Measurements from ENCODE around the gene LRRC27.
"Not testable (repeated sequence)": the region's sequence is repeated elsewhere in the genome, so short reads cannot be mapped to it uniquely, and the experiment has no call there.

The LRRC27 gene

GRCh38 chr10:132376394-132376851, 44.4 kb downstream of the LRRC27 start:
- peak; percentile 6 for DNase-seq

GRCh38 chr10:132377326-132377725, 45.3 kb downstream of the LRRC27 start:
- no peak for DNase-seq

GRCh38 chr10:132379026-132379425, 47.0 kb downstream of the LRRC27 start:
- DNase-seq, result not testable (repeated sequence)

DNA sequence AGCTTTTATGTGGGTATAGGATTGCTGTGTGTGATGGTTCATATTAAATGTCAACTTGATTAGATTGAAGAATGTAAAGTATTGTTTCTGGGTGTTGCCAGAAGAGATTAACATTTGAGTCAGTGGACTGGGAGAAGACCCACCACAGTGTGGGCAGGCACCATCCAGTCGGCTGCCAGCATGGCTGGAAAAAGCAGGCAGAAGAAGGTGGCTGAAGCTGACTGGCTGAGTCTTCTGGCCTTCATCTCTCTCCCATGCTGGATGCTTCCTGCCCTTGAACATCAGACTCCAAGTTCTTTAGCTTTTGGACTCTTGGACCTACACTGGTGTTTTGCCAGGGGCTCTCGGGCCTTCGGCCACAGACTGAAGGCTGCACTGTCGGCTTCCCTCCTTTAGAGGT, 49.0 kb downstream of the LRRC27 start:
- DNase-seq, result not testable (repeated sequence)

GRCh38 chr10:132381741-132382140, 49.7 kb downstream of the LRRC27 start:
- DNase-seq, result no peak

DNA sequence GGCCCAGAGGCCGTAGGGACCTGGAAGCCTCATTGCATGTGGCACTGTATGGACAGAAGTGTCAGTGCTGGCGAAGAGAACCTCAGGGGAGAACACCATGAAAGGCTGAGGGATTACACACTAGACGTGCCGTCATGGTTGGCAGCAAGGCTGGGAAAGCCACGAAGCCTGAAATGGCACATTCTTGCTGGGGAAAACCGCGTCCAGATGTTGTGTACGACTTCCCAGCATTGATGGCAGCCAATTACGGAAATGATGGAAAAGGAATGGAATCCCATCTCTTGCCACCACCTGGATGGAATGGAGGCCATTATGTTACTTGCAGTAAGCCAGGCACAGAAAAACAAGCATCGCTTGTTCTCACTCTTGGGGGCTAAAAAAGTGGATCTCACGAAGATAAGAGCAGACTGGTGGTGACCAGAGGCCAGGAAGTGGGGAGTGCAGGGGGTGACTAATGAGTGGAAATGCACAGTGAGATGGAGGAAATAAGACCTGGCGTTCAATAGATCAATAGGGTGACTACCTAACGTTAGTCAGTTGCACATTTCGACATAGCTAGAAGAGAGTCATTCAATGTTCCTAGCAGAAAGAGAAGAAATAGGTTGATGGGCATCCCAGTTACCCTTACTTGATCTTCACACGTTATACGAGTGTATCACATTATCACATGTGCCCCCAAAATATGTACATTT, 50.4 kb downstream of the LRRC27 start:
- peak; percentile 9 for DNase-seq

GRCh38 chr10:132383101-132383500, 51.1 kb downstream of the LRRC27 start:
- DNase-seq, result peak; percentile 5

DNA sequence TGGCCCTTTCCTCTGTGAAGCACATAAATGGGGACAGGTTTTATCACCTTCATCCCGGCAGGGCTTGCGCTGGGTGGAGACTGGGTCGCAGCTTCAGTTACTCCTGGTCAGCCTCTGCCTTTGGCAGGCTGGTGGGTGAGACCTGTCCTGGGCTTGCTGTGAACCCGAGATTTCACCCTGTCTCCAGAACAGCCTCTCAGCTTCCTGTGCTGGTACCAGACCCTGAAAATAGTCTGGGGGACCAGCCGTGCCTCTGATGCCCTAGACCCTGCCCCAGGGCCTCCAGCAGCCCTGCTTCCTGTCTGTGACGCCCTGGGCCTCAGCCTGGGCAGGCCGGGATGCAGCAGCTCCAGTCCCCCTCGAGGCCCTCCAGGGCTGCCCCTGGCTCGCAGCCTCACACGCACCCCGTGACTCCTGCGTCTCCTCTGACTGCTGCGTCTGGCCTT, 51.8 kb downstream of the LRRC27 start:
- peak; percentile 8 for DNase-seq

DNA sequence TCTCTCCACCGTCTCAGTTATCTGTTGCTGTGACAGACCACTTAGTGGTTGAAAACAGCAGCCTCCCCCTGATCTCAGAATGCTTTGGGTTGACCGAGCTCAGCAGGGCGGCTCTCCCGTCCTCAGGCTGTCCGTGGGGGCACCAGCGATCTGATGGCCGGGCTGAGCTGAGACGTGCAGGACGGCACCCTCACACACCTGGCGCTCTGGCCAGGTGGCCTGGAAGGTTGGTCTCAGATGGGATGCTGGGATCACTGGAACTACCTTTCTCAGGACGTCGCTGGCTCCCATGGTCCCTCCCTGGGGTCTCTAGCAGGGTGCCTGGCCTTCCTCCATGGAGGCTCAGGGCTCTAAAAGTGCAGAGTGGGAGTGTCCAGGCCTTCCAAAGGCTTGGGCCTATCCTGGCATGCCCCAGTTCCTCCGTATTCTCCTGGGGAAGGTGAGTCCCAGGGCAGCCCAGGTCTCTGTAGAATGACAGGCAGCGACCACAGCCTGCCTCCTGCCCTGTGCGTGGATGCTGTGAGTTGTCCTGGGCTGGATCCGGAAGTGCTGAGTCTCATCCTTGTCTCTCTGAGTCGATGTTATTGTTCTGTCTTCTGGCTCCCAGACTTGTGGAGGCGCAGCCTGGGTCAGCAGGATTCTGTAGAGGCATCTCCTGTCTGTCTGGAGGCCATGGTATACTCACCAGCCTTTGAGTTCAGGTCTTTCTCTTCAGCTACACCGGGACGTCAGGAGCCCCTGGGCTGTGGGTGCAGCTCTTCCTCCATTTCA, 52.8 kb downstream of the LRRC27 start:
- DNase-seq, result peak; percentile 6

GRCh38 chr10:132385389-132385667, 53.3 kb downstream of the LRRC27 start:
- no peak for DNase-seq

GRCh38 chr10:132385721-132386418, 53.9 kb downstream of the LRRC27 start:
- peak; percentile 12 for DNase-seq

- peak; percentile 15 for DNase-seq
Measured at GRCh38 chr10:132386419-132386831, 54.4 kb downstream of the LRRC27 start.

DNA sequence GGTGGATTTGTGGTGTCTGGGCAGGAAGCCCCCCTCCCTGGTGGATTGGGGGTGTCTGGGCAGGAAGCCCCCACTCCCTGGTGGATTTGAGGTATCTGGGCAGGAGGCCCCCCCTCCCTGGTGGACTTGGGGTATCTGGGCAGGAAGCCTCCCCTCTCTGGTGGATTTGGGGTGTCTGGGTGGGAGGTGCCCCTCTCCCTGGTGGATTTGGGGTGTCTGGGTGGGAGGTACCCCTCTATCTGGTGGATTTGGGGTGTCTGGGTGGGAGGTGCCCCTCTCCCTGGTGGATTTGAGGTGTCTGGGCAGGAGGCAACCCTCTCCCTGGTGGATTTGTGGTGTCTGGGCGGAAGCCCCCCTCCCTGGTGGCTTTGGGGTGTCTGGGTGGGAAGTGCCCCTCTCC, 54.9 kb downstream of the LRRC27 start:
- DNase-seq, result peak; percentile 5

DNA sequence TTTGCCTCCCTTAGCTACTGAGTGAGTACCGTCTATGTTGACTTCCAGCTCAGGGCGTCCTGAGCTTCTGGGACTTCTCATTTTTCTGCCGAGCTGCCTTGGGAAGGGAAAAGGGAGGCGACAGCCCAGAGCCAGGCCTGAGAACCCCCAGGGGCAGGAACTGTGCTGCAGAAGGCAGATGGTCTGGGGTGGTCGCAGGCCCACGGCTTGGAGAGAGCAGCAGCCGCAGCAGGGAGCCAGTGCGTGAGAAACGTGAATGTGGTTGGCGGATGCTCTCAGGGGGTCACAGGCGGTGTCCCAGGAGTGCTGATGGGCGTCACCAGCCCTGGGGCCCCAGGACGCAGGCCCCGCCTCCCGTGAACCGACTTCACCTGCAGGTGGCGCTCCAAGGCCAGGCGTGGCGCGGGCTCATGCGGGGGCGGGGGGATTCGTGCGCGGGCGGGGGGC, 55.8 kb downstream of the LRRC27 start:
- DNase-seq, result peak; percentile 80

- DNase-seq, result peak; percentile 17
Measured at GRCh38 chr10:132388891-132389432, 57.0 kb downstream of the LRRC27 start.

DNA sequence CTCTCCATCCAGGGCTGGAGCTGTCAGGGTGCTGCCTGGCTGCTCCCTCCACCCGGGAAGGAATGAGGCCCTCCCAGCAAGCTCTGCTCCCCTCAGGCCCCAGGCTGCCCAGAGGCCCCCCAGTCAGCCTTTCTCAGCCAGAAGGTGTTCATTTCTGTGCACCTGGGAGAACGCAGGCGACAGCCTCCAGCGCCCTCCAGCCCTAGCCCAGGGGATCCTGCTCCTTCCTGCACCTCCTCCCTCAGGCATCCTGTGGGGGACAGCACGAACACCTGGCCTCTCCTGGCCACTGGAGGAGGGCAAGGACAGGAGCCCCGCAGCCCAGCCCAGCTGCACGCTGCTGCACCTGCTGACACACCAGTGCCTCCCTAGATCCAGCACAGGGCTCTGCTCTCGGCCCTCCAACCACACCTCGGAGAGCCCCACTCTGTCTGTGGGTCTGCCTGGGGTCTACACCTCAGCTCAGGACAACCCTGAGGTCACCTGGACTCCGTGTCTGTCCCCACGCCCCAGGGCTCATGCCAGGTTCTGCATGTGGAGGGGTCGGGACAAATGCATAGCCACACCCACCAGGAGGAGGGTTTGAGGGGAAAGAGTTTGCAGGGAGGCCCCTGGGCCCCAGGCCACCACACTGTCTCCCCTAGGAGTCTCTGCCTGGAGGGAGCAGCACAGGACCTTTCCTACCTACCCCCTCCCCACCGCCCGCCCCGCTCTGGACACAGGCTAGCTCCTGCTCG, 57.6 kb downstream of the LRRC27 start:
- peak; percentile 14 for DNase-seq

GRCh38 chr10:132390170-132390920, 58.4 kb downstream of the LRRC27 start:
- DNase-seq, result peak; percentile 3

- DNase-seq, result peak; percentile 13
Measured at GRCh38 chr10:132390921-132391675, 59.1 kb downstream of the LRRC27 start.

DNA sequence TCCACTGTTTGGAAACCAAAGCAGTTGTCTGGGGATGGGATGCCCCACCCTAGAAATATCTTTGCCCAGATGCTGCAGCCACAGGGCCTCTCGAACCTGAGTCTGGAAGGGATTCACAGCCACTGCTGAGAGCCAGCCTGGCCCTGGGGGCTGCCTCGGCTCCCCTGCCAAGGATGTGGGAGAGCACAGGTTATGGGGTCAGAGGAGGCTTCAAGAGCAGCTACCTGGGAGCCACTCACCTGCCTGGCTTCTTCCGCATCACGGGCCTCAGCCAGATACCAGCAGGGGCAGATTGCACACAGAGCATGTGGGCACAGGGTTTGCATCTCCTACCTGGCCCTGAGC, 59.7 kb downstream of the LRRC27 start:
- peak; percentile 8 for DNase-seq

GRCh38 chr10:132392184-132392800, 60.3 kb downstream of the LRRC27 start:
- DNase-seq, result no peak
